HG03066 (cell line): Measurements from ENCODE around the gene TAF10.
A peak's percentile ranks its signal among the peaks of the same experiment; 100 is the strongest.

Source experiments
- ATAC-seq: cut with Tn5 transposase; IDR thresholded peaks from one replicate; pipeline ENCODE4 v1.9.1; 2021; ENCODE audit warnings: low read depth; ENCODE audit not compliant: unreplicated experiment

The TAF10 gene

DNA sequence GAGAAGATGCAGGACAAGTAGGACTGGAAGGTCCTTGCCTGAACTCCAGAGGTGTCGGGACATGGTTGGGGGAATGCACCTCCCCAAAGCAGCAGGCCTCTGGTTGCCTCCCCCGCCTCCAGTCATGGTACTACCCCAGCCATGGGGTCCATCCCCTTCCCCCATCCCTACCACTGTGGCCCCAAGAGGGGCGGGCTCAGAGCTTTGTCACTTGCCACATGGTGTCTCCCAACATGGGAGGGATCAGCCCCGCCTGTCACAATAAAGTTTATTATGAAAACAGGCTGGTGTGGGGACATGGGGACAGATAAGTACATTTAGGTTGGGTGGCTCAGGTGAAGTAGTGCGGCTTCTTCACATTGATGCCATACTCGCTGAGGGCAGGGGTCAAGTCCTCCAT, 1.4 kb downstream of the TAF10 start:
- ATAC-seq, result no peak

- no peak for ATAC-seq
Observed at GRCh38 chr11:6609502-6610015, 2.5 kb downstream of the TAF10 start.

- ATAC-seq, result no peak
Observed at GRCh38 chr11:6608726-6609501, 3.1 kb downstream of the TAF10 start.

- no peak for ATAC-seq
Observed at GRCh38 chr11:6608011-6608410, 4.0 kb downstream of the TAF10 start.

DNA sequence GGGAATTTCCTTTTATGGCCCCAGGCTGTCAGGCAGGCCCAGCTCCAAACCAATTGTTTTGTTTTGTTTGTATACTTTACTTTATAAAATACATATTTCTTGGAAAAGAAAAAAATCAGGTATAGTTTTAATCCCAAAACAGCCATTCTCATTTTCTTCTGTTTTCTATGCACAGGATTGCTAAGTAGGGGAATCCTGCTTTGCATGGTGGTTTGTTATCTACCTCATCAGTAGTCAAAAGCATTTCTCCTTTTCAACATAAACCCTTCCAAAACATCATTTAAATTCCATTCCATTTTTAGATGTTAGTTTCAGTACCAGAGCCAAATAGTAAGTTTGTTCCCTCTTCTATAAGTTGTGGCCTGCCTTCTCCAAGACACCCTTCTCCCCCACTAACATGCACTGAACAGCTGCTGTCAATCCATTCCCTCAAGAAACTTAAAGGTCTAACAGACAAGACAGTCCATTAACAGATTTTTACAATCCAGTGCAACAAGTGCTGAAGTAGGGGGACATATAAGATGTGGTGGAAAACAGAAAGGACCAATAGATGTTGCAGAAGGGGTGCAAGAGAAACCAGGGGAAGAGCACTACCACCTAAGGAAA, 4.7 kb downstream of the TAF10 start:
- no peak for ATAC-seq

DNA sequence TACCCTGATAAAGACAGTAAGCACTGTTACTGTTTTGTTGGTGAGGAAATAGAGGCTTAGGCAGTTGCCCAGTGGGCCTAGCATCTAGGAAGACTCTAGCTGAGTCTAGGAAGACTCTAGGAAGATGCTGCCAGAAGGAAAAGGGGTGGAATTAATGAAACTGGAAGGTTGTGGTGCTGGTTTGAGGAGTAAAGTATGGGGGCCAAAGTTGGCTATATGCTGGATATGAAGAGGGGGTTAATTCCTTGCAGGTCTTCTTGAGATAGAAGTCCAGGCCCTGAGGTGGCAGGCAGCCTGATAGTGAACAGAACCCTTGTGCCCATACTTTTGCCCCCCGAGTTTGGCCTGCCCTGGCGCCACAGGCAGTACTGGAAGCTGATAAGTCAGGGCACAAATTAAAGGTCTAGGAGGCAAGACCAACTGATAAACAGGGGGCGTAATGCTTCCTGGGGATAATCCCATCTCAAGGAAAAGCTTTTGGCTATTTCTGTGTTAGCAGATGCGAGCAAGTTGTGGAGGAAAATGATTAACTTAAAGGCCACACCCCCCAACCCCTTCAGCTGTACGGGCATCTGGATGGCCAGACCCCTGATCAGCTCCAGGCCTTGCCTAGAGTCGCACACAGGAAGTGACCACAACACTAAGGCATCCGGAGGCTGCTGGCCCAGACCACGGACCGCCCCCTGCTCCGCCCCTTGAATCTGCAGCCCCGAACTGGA, 5.4 kb downstream of the TAF10 start:
- ATAC-seq, result peak; percentile 54

DNA sequence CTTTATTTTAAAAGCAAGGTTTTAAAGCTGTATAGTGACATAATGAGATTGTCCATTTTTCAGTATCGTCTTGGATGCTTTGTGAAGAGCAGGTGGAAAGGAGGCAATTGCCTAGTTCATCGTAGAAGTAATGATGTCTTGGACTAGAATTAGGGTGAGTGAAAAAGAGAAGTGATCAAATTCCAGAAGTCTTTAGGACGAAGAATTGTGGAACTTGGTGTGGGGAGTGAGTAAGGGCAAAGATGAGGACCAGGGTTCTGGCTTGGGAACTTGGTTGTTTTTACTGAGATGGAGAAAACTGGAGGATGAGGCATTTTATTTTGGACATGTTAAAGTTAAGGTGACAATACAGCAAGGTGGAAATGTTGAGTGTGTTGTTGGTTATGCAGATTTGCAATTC, 7.2 kb downstream of the TAF10 start:
- no peak for ATAC-seq

DNA sequence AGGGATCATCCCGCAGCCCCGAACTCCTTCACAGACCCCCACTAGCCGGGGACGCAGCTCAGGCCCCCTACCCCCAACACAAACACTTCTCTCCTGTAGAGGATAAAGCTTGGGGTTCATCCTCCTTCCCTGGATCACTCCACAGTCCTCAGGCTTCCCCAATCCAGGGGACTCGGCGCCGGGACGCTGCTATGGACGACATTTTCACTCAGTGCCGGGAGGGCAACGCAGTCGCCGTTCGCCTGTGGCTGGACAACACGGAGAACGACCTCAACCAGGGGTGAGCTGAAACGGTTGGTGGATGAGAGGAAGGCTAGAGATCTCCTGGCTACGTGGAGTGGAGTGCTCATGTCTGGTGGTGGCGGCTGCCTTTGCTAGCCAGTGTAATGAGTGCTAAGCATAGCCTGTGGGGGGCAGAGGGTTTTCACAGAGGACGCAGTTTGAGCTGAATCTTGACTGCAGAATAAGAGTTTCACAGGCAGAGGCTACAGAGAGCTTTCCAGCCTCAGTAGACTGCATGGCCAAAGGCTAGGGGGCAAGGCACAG, 7.9 kb downstream of the TAF10 start:
- ATAC-seq, result peak; percentile 38

- peak; percentile 55 for ATAC-seq
Observed at GRCh38 chr11:6603287-6604080, 8.5 kb downstream of the TAF10 start, which contains the start of the genes ILK and RRP8. ILK (plus strand) TSS chr11:6603774; CDS start chr11:6604272, 498 bp downstream. RRP8 (minus strand) TSS chr11:6603616; CDS start chr11:6603502, 114 bp downstream.

GRCh38 chr11:6602096-6602940, 9.7 kb downstream of the TAF10 start:
- ATAC-seq, result no peak

DNA sequence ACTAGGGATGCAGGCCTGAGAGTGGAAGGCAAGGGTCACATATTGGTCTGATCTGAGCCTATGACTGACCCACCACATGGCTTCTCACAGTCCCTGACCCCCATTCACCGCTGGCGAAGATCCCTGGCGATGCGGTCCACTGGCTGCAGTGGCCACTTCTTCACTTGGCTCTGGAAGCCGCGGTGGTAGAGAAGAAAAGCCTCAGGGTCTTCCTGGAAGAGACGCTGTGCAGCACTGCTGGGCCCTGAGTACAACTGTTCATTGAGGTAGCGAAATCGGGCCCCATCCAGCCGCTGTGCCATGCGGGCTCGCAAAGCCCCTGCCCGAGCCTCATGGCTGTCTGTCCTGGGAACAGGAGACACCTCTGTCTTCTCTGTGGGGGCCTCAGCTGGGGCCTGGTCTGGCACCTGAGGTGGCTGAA, 11.0 kb downstream of the TAF10 start:
- ATAC-seq, result no peak

DNA sequence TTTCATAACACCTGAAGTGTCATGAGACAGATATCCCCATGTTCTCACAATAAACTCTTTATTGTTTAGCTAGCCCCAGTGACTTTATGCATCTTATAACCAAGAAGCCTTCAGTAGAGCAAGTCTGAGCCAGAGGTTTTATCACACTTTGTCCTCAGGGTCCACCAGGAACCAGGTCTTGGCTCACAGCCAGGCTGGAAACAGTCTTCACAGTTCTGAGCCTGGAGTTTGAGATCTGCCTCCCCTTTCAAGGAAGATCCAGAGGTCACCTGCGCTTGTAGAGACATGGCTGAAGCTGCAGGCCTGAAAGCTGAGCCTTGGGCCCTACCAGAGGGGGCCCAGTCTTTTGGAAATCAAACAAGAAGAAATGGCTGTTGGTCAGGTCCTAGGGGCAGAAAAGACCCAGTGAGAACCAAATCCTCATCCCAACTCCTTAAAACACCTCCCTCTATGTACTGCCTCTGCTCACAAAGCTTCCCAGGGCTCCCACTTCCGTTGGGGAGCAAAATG, 12.1 kb downstream of the TAF10 start:
- no peak for ATAC-seq

DNA sequence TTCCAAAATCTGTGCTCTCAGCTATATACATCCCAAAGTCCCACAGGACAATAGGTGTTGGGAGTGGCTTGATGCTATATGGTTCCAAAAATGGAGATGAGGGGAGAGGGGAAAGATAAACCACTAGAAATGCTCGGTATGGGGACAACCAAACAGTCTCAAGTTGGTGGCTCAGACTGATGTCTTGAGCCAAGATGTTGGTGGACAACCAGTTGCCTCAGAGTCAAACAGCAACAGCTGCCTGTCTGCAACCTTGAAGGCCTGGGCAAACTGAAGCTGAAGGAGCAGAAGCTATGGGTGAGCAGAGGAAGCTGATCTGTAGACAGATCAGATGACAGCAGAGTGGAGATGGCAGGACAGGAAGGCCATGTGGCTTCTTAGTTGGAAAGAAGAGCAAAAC, 12.6 kb downstream of the TAF10 start:
- ATAC-seq, result no peak

DNA sequence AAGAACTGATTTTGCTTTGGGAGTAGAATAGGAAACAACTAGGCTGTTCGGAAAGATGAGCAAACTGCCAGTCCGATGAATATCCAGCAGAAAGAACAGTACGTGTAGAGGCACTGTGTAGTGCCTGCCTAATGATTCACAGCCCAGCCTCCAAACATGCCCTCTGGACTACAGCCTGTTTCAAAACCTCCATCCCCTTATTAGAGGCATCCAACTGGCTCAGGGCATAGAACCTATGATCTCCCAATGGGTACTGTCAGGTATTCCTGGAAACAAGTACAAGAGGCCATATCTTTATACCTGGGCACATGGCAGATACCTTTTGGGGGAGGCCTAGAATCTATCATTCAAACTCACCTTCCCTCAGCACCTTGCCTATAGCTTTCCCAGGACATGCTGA, 13.5 kb downstream of the TAF10 start:
- no peak for ATAC-seq

DNA sequence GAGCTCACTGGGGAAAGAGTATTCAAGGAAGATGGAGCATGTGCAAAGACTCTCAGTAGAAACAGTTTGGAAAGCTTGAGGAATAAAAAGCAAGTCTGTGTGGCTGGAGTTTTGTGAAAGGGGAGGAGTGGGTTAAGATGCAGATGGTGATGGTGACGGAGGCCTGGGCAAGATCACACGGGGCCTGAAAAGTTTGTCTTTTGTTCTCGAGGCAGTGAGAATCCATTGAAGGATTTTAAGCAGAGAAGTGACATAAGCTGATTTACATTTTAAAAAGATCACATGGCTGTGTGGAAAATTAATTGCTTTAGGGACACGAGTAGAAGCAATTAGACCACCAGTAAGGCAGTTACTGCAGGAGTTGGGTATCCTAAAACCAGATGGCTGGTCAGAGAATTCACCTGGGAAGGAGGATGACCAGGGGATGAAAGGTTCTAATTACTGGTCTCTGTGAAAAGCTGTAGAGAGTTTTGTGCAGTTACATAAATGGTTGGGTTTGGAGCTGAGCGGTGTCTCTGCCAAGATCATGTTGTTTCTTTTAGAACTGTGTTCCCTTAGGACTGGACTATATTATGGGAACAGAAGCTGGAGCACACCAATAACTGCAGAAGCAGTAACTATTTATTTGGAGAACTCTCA, 15.7 kb downstream of the TAF10 start:
- no peak for ATAC-seq

GRCh38 chr11:6594142-6594768, 17.8 kb downstream of the TAF10 start:
- ATAC-seq, result no peak

- ATAC-seq, result no peak
Observed at GRCh38 chr11:6588018-6588417, 24.0 kb downstream of the TAF10 start.

DNA sequence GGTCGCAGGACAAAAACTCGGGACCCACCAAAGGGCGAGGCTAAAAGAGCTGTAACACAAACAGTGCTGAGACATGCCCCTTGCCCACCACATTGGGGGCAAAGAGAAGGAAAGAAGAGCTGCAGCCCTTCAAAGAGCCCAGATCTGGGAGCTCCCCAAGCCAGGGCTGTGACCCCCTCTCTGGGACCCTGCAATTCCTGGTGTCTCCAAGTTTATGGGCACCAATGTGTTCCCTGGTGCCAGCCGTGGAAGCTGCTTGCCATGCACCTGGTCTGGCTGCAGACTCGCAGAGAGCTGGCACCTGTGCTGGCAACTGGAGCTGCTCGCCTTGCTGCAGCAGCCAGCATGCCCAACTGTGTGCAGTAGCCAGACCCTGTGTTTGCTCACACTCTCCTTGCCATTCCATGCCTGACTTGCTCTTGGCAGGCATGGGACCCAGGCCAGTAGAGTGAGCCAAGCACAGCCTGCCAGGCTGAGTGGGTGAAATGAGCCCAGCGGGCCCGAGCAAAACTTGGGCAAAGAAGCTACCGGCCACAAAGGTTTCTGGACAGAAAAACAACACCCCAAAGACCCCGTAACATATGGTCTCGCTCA, 24.6 kb downstream of the TAF10 start:
- ATAC-seq, result no peak
